NCI-H1694 (cell line): ENCODE measurements around the gene GTF2E1.
"Not testable (repeated sequence)": the region's sequence is repeated elsewhere in the genome, so short reads cannot be mapped to it uniquely, and the experiment has no call there.

Source experiments
- DNase-seq: peaks from one replicate; lab custom pipeline; 2025; lab: John Stamatoyannopoulos, UW

The GTF2E1 gene

DNA sequence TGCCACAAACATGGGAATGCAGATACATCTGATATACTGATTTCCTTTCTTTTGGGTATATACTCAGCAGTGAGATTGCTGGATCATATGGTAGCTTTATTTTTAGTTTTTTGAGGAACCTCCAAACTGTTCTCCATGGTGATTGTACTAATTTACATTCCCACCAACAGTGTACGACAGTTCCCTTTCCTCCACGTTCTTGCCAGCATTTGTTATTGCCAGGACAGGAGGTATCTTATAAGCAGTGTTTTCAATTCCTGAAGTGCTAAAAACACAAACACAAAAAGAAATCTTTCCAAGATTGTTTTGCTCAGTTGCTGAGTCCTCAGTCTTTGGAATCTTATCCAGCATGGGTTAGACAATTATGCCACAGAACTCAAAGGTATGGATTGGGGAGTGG is 13.5 kb downstream of the GTF2E1 start:
- DNase-seq: no peak

GRCh38 chr3:120758551-120758950 is 16.0 kb downstream of the GTF2E1 start:
- not testable (repeated sequence) for DNase-seq

DNA sequence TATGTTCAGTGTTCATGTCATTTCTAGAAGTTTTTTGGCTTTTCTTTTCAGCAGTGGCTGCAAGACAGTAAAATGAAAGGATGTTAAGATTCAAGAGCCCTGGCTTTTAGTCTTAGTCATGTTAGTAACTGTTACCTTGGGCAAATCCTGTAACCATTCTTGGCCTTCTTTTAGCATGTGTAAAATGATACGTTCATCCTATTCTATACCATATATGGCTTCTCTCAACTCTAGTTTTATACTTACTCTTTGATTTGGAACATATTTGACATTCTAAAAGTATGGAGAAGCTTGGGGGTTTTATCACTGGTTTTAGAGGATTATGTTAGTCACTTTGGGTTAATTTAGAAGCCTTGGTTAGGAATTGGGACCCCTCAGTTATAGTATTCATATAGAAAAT is 20.1 kb downstream of the GTF2E1 start:
- DNase-seq: no peak

DNA sequence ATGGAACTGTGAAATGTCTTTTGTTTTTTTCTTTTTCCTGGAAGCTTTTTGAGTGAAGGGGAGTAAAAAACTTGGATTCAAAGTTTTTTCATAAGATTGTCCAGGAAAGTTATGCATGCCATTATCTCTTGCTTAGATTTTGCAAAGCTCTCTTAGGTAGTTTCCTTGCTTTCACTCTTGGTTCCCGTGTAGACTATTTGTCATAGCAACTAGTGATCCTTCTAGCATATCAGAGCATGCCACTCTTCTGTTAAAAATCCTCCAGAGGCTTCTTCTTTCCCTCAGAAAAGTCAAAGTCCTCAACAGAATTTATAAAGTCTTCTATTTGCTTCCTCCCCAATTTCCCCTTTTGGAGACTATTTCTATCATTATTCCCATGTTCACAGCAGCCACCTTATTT is 21.1 kb downstream of the GTF2E1 start:
- DNase-seq: no peak

DNA sequence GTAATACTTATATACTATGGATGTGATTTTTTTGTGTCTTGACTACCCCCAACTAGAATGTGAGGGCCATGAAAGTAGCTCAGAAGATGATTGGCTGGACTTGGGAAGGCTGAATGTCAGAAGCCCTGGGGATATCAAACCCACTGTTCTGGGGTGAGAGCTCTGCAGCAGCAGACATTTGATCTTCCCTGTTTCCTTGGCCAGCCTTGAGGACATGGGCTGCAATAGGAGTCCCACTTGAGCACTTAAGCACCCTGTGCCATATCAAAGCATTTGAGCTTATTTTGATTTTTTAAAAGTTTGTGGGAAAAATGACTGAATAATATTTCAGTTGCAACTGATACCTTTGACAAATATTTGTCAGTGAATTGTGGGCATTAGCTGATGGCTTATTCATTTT is 21.7 kb downstream of the GTF2E1 start:
- no peak for DNase-seq

DNA sequence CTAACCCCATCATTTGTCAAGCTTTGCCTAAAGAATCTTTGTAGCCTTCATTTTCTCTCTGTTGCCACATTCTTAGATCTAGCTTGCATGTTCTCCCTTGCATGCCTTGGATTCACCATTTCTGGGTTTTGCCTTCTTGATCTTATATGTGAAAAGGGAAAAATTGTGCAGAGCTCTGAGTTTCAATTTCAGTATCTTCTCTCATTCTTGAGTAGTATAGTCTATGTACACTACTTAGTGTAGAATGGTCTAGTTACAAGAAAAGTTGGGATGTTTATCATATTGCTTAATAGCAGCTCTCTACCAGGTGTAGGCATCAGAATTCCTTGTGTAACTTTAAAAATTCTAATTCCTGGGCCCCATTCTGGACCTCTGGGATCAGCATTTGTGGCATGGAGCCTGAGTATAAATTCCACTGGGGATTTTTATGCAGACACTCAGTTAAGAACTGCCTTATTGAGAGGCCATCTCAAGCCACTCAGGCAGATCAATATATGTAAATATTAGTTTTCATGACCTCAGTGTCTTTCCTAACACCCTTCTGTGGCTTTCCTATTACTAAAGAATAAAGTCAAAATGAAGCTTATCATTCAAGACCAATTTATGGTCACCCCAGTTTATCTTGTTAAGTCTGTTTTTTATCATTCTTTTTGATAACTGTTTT is 23.4 kb downstream of the GTF2E1 start:
- DNase-seq: no peak

DNA sequence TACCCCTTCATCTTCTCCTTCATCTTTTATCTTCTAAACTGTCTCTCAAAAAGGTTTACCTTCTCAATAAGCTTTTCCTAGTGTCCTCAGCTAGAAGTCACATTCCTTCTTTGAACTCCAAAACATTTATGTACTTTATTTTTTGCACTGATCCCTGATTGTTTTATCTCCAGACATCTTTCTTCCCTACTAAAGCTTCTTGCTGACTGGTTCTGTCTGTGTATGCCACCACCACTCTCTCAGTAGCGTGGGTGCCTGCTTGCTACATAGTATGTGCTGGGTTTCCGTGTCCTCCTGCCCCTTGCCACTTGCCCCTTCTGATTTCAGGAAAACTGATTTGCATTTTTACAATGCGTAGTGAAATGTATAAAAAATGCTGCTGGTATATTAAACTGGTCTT is 24.0 kb downstream of the GTF2E1 start:
- DNase-seq: no peak

GRCh38 chr3:120767106-120767505 is 24.6 kb downstream of the GTF2E1 start:
- no peak for DNase-seq

- no peak for DNase-seq
Observed at GRCh38 chr3:120769436-120769835, 26.9 kb downstream of the GTF2E1 start.

DNA sequence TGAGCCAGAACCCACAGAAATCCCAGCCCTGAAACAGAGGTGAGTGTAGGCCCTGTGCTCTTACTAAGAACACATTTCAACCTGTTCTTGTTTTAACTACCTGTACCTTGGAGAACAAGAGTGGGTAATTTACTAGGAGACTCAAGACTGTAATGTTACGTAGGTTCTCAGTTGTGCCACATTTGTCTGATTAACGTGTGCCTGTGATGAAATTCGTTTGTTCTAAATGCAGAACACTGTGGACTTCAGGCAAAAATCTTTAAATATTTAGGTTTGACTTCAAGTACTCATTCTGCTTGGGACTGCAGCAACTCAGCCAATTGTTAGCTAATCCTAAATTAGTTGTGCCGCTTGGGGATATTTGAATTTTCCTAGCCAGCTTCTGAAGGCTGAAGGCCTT is 28.3 kb downstream of the GTF2E1 start:
- DNase-seq: no peak

DNA sequence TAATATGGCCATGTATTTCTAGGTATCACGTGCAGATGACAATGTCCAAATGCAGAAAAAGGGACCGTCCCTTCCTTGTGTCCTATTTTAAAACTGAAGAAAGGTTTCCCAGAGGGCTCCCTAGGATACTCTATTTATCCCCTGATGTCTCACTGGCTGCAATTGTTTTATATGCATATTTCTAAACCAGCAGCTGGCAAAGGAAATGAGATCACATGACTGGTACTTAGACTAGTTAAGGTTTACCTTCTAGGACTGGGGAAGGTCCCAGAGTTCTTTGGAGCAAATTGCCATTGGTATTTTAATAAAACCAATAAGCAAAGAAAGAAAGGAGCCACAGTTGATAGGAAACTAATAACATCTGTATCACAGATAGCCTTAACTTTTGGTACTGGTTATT is 29.5 kb downstream of the GTF2E1 start:
- DNase-seq: no peak

DNA sequence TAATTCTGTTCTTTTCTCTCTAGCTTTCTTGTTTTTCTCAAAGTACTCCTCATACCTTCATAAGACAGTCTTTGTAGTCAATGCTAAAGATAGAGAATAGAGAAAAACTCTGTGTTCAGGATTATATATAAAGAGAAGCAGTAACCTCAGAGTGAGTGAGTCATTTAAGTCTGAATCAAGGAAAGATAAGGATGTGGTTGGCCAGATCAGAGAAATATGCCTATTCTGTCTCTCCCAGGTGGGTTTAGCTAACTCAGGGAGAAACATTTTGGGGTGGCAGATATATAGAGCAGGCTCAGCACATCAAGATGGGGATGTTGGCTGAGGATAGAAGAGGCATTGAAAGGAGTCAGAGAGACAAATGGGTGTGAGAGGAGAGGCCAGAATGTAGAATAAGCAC is 31.4 kb downstream of the GTF2E1 start:
- no peak for DNase-seq

DNA sequence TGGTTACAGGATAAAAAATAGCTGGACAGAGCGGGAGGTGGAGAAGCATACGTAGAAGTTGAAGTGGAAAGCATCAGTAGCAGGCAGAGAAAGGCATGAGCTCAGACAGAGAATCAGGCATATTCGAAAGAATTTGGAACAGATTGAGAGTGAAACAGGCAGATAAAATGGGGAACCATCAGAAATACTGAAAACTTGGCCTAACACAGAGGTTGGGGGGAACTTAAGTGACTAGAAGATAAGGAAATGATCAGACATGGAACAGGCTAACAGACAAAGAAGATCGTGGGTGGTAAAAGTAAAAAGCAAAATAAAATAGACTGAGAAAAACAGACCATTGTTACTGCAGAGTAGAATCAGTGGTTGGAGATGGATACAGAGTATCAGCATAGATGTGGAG is 32.9 kb downstream of the GTF2E1 start:
- DNase-seq: no peak

DNA sequence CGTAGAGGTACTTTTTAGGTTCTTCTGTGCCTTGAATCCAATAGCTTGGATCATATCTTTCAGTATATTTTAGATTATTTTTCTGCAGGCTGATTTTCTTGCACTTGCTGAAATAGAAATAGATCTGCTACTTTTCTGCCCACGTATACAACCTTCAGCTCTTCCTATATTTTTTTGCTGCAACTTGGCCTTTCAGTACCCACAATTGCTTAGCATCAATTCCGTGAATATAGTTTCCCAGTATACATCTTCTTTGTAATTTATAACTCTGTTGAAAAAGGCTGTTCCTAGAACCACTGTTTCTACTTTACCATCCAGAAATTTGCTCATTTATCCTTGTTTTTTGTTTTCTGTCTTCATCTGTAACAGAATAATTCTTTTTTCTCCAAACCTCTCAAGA is 36.2 kb downstream of the GTF2E1 start:
- DNase-seq: no peak

DNA sequence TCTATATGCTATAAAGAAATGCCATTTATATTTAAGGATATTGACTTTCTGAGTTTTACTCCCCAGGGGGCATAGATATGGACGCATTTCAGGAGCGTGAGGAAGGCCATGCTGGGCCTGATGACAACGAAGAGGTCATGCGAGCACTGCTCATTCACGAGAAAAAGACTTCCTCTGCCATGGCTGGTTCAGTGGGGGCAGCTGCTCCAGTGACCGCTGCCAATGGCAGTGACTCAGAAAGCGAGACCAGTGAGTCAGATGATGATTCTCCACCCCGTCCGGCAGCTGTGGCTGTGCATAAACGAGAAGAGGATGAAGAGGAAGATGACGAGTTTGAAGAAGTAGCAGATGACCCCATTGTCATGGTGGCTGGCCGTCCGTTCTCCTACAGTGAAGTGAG is 38.4 kb downstream of the GTF2E1 start:
- no peak for DNase-seq

DNA sequence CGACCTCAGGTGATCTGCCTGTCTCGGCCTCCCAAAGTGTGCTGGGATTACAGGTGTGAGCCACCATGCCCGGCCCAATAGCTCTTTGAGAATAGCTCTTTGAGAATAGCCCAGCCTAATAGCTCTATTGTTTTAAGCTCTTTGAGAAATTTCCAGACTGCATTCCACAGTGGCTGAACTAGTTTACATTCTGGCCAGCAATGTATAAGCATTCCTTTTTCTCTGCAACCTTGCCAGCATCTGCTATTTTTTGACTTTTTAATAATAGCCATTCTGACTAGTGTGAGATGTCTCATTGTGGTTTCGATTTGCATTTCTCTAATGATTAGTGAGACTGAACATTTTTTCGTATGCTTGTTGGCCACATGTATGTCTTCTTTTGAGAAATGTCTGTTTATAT is 43.3 kb downstream of the GTF2E1 start:
- DNase-seq: not testable (repeated sequence)

DNA sequence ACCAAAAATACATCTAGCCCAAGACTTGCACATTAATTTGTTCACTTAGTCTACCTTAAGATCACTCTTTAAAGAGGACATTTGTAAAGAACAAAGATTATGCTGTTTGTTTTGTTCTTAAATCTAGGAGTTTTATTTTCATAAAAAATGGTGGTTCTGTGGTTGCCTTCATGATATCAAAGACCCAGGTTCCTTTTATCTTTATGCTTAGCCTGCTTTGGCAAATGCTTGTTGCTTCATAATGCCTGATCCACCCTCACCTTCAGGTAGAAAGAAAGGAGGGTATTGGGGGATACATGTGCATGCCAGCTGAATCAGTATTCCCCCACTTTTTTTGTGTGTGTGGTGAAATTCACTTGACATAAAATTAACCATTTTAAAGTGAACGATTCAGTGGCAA is 48.5 kb downstream of the GTF2E1 start:
- no peak for DNase-seq

DNA sequence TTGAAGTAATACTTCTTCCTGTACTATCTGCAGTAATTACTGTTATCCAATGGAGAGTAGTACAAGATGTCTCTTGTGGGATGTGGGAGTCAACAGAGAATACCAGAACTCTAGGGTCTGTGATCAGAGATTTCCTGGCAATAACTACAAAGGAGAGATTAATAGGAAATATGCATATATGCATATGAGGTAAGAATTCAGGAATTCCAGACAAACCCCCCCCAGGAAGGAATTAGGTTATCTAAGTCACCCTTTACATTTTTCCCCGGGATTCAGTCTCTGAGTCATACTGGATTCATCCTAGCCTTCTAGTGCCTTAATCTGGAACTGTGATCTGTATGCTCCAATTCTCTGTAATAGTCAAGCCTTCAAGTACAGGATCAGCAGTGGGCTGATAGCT is 49.4 kb downstream of the GTF2E1 start:
- DNase-seq: no peak

GRCh38 chr3:120793601-120794000 is 51.1 kb downstream of the GTF2E1 start:
- no peak for DNase-seq

GRCh38 chr3:120795017-120795648 is 52.6 kb downstream of the GTF2E1 start:
- peak; percentile 62 for DNase-seq

DNA sequence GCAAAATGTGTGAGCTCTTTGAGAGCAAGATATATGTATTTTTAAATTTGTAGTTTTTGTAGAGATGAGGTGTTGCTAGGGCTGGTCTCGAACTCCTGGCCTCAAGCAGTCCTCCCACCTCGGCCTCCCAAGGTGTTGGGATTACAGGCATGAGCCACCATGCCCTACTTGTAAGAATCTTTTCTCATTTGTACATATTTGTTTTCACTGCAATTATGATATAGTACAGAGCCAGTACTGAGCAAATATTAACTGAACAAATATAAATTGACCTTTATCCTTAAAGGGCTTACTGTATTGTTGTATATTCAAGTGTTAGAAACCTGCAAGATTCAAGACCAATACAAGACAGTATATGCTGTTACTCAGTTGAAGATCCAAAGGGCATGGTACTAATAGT is 53.4 kb downstream of the GTF2E1 start:
- DNase-seq: no peak

DNA sequence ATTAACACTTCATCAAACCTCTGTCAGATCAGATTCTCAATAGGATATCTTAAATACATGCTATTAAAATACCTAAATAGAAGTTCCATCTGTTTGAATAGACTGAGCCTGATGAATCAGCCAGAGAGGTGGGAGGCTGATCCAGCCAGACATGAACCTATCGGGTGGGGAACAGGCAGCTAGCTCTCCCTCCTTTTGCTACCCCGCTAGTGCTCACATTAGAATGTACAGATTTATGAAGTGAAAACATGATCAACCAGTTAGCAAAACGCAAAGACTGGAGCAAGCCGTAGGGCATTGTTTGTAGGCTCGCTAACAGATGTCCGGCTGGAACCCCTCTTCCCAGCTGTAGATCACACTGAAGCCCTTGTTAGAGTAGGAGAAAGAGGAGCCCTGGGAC is 54.4 kb downstream of the GTF2E1 start:
- no peak for DNase-seq

GRCh38 chr3:120797857-120798256 is 55.3 kb downstream of the GTF2E1 start:
- no peak for DNase-seq

- DNase-seq: no peak
Observed at GRCh38 chr3:120798346-120798745, 55.8 kb downstream of the GTF2E1 start.
